IPS DF 6.9 (cell line): Measurements from ENCODE around the gene TLE4.
"Not testable (repeated sequence)": the region's sequence is repeated elsewhere in the genome, so short reads cannot be mapped to it uniquely, and the experiment has no call there.

Source experiments
- DNase-seq: peaks from one replicate; pipeline ENCODE4 v3.0.0-alpha.2; 2013; ENCODE audit warnings: low read depth, low spot score
- H3K27ac ChIP-seq: one replicate; pipeline ENCODE4 v1.5.1; 2013; ENCODE audit warnings: low read length, control low read depth
- H3K27me3 ChIP-seq: 2 replicates; pipeline ENCODE4 v1.6.1; 2013; ENCODE audit warnings: mild to moderate bottlenecking, low read length; ENCODE audit not compliant: control insufficient read depth, insufficient read depth
- H3K36me3 ChIP-seq: 2 replicates; pipeline ENCODE4 v1.6.1; 2013; ENCODE audit warnings: low read length; ENCODE audit not compliant: control insufficient read depth, insufficient read depth
- H3K4me1 ChIP-seq: 2 replicates; pipeline ENCODE4 v1.6.1; 2013; ENCODE audit warnings: low read length; ENCODE audit not compliant: control insufficient read depth, insufficient read depth
- H3K4me3 ChIP-seq: 2 replicates; pipeline ENCODE4 v1.5.1; 2013; ENCODE audit warnings: mild to moderate bottlenecking, low read length
- H3K9me3 ChIP-seq: 2 replicates; pipeline ENCODE4 v1.6.1; 2013; ENCODE audit warnings: low read length, inconsistent platforms; ENCODE audit not compliant: control insufficient read depth, insufficient read depth
- WGBS: extraction: QIAGEN DNeasy Blood & Tissue Kit; methylation state at CpG from one replicate; pipeline ENCODE4 v1.1.7; 2013; ENCODE audit warnings: mixed read lengths, missing lambda C conversion rate; ENCODE audit not compliant: insufficient read length, insufficient coverage; 5-methylcytosine and 5-hydroxymethylcytosine counted together

Gene TLE4

GRCh38 chr9:79603222-79603920, 31.6 kb downstream of the TLE4 start:
- DNase-seq = no peak
- H3K27me3 ChIP-seq = no peaks in the 10 kb centered on the region
- WGBS = no CpG with 5 or more reads among the region's 3 CpGs
- no peaks in the 10 kb centered on the region for H3K4me1 ChIP-seq
- no peak overlapping the region for H3K27ac ChIP-seq
- H3K9me3 ChIP-seq = no peaks in the 10 kb centered on the region
- no peaks in the 10 kb centered on the region; the same call in 1 of the 2 replicates for H3K36me3 ChIP-seq
- no peak overlapping the region for H3K4me3 ChIP-seq

GRCh38 chr9:79604149-79604548, 32.4 kb downstream of the TLE4 start:
- H3K9me3 ChIP-seq = no peaks in the 10 kb centered on the region
- H3K36me3 ChIP-seq = no peaks in the 10 kb centered on the region; the same call in 1 of the 2 replicates
- no peaks in the 10 kb centered on the region for H3K4me1 ChIP-seq
- no peak for DNase-seq
- no peak overlapping the region for H3K4me3 ChIP-seq
- H3K27me3 ChIP-seq = no peaks in the 10 kb centered on the region
- H3K27ac ChIP-seq = no peak overlapping the region

DNA sequence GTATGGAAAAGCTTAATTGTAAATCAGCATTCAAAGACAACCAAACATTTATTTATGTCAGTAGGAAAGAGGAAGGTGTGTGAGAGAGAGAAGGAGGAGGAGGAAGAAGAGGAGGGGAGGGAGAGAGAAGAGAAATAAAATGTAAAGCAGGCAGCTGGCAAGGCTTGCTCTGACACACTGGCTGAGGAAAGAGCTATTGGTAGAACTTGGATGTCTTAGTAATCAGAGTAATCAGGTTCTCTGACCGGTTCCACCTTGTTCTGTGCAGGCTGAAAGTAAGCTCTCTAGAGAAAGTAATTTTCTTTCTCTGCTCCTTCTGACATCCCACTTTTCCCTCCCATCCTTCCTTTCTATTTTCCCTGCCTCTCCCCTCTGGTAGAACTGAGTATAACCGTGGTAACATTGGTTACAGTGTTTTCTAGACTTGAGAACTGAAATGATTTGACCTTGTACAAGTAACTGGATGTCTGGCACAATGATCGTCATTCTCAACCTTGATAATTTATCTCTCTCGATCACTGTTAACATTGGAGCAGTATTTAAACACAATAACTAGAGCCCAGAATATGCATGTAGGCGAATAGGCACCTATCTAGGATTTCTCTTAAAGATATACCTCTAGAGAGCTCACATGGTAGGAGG, 33.3 kb downstream of the TLE4 start:
- Histone ChIP-seq H3K27ac (no peak overlapping the region), H3K4me1 (no peaks in the 10 kb centered on the region), H3K36me3 (no peaks in the 10 kb centered on the region; the same call in 1 of the 2 replicates), H3K4me3 (no peak overlapping the region), H3K9me3 (no peaks in the 10 kb centered on the region), H3K27me3 (no peaks in the 10 kb centered on the region)
- WGBS = no CpG with 5 or more reads among the region's 5 CpGs
- DNase-seq = no peak

DNA sequence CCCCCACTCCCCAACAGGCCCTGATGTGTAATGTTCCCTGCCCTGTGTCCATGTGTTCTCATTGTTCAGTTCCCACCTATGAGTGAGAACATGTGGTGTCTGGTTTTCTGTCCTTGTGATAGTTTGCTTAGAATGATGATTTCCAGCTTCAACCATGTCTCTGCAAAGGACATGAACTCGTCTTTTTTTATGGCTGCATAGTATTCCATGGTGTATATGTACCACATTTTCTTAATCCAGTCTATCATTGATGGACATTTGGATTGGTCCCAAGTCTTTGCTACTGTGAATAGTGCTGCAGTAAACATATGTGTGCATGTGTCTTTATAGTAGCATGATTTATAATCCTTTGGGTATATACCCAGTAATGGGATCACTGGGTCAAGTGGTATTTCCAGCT, 34.8 kb downstream of the TLE4 start:
- not testable (repeated sequence) for H3K4me3 ChIP-seq, H3K27ac ChIP-seq, H3K9me3 ChIP-seq, H3K27me3 ChIP-seq, H3K36me3 ChIP-seq, DNase-seq, H3K4me1 ChIP-seq
- WGBS = no CpG with 5 or more reads among the region's 1 CpG

DNA sequence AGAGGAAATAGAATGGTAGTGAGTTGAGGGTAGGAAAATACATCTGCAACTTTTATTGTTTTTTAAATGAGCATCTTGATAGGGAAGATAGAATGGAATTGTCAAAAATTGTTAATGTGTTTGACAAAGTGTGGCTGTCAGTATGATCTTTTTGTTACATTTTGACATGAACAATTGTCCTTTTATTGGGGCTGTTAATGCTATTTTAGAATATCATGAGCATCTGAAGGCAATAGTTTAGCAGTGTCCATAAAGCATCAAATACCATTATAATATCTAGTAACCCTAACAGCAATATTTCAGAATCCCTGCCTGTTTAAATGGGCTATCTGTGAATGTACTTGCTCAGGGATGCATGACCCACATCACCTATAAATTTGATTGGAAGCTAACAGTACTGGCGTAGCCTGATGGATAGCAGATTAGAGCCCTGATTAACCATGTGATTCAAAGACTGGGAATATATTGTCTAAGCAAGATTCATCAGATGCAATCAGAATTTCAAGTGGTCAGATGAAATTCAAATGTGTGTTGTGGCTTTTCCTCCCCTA, 37.8 kb downstream of the TLE4 start:
- no CpG with 5 or more reads among the region's 1 CpG for WGBS
- DNase-seq = no peak
- H3K36me3 ChIP-seq = no peaks in the 10 kb centered on the region
- no peaks in the 10 kb centered on the region for H3K9me3 ChIP-seq
- no peak overlapping the region for H3K4me3 ChIP-seq
- H3K27me3 ChIP-seq = no peaks in the 10 kb centered on the region
- H3K27ac ChIP-seq = no peak overlapping the region
- H3K4me1 ChIP-seq = peaks cover 6% of the 10 kb centered on the region; the same call in 1 of the 2 replicates

- H3K4me3 ChIP-seq = no peak overlapping the region
- H3K27ac ChIP-seq = no peak overlapping the region
- H3K27me3 ChIP-seq = no peaks in the 10 kb centered on the region
- WGBS = no CpG with 5 or more reads among the region's 5 CpGs
- H3K36me3 ChIP-seq = no peaks in the 10 kb centered on the region
- no peak for DNase-seq
- H3K4me1 ChIP-seq = peaks cover 6% of the 10 kb centered on the region; the same call in 1 of the 2 replicates
- no peaks in the 10 kb centered on the region for H3K9me3 ChIP-seq
Observed at GRCh38 chr9:79610019-79610631, 38.4 kb downstream of the TLE4 start.

GRCh38 chr9:79610791-79611614, 39.2 kb downstream of the TLE4 start:
- Histone ChIP-seq H3K4me3 (no peak overlapping the region), H3K27me3 (no peaks in the 10 kb centered on the region), H3K27ac (no peak overlapping the region), H3K9me3 (no peaks in the 10 kb centered on the region), H3K4me1 (peaks cover 6% of the 10 kb centered on the region; the same call in 1 of the 2 replicates), H3K36me3 (no peaks in the 10 kb centered on the region)
- WGBS = no CpG with 5 or more reads among the region's 4 CpGs
- DNase-seq = no peak

DNA sequence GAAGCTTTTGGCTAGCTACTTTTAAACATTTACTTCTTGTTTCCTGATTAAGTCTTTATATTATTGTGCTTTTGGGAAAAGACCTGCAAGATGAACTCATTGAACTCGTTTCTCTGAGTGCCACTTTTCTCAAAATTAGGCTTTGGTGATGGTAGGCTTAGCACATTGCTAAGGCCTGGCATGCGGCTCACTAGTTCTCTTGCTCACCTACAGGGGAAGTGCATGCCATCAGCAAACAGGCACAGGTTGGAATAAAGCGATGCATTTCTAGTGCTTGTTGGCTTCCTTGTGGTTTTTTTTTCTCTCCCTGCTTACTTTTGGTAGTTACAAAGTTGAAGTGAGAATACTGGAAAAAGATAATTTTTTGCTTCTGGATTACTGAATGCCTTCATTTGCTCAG, 41.4 kb downstream of the TLE4 start:
- no CpG with 5 or more reads among the region's 3 CpGs for WGBS
- H3K27ac ChIP-seq = no peak overlapping the region
- no peaks in the 10 kb centered on the region for H3K36me3 ChIP-seq
- H3K9me3 ChIP-seq = no peaks in the 10 kb centered on the region
- no peak for DNase-seq
- no peak overlapping the region for H3K4me3 ChIP-seq
- H3K4me1 ChIP-seq = peaks cover 7% of the 10 kb centered on the region; the same call in 1 of the 2 replicates
- no peaks in the 10 kb centered on the region for H3K27me3 ChIP-seq

GRCh38 chr9:79615038-79615437, 43.3 kb downstream of the TLE4 start:
- peaks cover 7% of the 10 kb centered on the region; the same call in 1 of the 2 replicates for H3K4me1 ChIP-seq
- no peak for DNase-seq
- H3K27ac ChIP-seq = no peak overlapping the region

GRCh38 chr9:79616013-79616412, 44.2 kb downstream of the TLE4 start:
- H3K36me3 ChIP-seq = no peaks in the 10 kb centered on the region
- H3K9me3 ChIP-seq = no peaks in the 10 kb centered on the region
- H3K27me3 ChIP-seq = no peaks in the 10 kb centered on the region
- no CpG with 5 or more reads among the region's 4 CpGs for WGBS
- H3K4me3 ChIP-seq = no peak overlapping the region
- DNase-seq = no peak
- H3K27ac ChIP-seq = no peak overlapping the region
- H3K4me1 ChIP-seq = peaks cover 6% of the 10 kb centered on the region; the same call in 1 of the 2 replicates

More at GRCh38 chr9:79615038-79615437, 43.3 kb downstream of the TLE4 start:
- Histone ChIP-seq H3K9me3 (no peaks in the 10 kb centered on the region), H3K4me3 (no peak overlapping the region), H3K36me3 (no peaks in the 10 kb centered on the region), H3K27me3 (no peaks in the 10 kb centered on the region)
- WGBS = 100% methylated on average over 1 of the region's 5 CpGs
